GM18873 (cell line): ENCODE data around the gene PDCD7.
"Not testable (repeated sequence)": the region's sequence is repeated elsewhere in the genome, so short reads cannot be mapped to it uniquely, and the experiment has no call there.

Source experiments
- ATAC-seq: cut with Tn5 transposase; IDR thresholded peaks from one replicate; pipeline ENCODE4 v1.9.1; 2021; ENCODE audit warnings: mild to moderate bottlenecking, moderate library complexity, moderate number of reproducible peaks; ENCODE audit not compliant: unreplicated experiment, low FRiP score

The PDCD7 gene

DNA sequence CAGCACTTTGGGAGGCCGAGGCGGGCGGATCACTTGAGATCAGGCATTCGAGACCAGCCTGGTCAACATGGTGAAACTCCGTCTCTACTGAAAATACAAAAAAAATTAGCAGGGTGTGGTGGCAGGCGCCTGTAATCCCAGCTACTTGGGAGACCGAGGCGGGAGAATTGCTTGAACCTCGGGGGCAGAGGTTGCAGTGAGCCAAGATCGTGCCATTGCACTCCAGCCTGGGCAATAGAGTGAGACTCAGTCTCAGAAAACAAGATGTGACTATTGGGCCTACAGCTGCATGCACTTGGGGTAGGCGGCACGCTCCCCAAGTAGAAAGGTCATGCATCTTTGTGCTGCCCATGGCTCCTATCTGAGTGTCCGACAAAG, 39.8 kb downstream of the PDCD7 start:
- not testable (repeated sequence) for ATAC-seq

DNA sequence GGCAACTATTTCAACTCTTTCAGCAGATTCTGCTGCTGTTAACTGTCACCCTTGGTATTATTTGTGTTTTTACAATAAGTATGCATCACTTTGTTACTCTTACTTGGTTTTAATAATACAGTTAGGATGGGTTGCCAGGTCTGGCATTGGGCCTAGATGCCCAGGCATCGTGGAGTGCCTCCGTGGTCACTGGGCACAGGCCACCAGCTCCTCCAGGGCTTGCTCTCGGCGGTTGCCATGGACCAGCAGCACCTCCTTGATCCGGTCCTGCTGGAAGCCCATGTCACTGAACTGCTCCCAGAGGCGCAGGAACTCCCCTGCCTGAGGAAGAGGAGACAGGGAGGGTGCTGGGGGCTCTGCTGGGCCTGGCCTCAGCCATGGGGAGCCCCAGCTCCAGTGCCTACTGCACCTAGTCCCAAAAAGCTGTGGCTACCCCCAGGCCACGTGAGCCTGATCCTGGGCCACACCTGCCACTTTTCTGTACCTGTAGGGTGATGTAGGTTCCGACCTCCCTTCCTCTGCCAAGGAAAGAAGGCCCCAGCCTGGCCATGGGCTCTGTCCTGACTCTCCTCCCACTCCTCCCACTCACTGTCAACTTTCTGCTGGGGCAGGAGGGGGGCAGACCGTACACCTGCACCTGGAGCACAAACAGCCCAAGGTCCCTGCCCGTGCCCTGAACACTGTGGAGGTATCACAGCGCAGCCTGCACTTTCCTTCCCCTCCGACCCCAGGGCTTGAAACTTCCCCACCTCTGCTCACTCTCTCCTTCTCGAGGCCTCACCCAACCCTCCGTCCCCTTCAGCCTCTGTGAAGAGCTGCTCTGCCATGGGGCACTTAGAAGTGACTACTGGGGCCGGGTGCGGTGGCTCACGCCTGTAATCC, 40.5 kb downstream of the PDCD7 start:
- no peak for ATAC-seq

DNA sequence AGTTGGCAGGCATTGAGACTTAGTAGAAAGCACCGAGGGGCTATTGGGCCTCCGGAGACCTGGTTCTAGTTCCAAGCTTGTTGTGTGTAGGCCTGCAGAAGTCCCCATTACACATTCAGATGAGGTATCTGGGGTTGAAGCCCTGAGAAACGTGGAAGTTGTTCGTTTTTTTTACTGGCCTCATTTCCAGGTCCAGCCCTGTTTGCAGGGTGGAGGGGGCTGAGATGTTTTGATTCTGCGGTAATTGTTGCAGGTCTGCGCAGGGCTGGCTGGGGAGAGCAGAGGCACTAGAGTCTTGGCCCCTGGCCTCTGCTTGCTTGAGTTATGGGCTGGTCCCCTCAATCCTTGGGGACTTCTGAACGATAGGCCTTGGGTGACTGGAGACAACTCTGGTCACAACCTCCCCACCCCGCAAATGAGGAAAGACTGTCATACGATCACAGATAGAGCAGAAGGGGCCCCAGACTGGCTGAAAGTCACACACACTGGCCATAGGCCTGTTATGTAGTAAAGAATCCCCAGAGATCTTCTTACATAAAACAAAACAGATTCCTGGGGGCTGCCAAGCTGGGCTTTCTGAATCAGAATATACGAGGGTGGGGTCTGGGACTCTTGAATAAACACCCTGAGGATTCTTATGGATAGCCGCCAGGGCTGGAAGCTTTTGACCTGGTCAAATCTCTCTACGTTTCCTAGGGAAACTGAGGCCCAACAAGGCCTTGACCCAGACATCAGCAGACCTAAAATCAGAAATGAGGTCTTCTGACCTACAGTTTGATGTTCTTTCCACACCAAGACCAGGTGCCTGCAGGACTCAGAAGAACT, 41.5 kb downstream of the PDCD7 start:
- no peak for ATAC-seq

DNA sequence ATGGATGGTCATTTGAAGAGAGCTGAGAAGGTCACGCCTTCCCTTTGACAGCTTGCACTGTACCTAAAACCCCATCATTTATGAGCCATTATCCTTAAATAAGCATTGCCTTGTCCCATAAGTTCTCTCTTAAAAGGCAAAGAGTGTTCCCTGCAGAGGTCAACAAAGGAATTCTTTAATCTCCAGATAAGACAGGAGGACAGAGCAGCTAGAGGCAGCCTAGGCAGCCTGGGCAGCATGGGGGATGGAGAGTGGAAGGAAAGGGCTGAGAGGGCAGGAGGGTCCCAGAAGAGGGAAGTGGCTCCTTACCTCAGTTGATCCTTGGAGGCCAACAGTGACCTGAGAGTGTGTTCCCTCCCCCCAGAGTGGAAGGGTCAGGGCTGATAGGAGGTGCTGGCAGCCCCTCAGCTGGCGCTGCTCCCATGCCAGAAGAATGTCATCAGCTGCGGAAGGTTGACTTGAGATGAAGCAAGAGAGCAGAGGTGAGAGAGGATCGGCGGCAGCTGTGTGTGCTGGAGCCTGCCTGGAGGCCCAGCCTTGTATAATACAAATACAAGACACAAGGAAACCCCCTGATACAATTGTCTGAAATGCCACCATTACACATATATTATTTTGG, 44.3 kb downstream of the PDCD7 start:
- no peak for ATAC-seq

DNA sequence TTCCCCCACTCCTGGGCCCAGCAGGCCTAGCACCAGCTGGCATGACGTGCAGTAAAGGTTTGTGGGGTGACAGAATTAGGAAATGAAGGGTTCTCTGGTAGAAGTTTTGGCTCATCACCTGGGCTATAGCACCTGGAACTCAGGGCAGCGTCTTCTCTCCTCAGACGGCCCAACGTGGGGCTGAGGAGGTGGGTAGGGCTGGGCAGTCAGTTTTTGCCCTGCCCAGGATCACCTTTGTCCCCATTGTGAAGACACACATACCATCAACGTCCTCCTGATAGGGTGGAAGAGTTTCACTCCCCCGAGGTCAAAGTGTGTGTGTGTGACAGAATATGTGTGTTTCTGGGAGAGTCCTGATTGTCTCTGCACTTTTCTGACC, 45.0 kb downstream of the PDCD7 start:
- ATAC-seq: no peak

DNA sequence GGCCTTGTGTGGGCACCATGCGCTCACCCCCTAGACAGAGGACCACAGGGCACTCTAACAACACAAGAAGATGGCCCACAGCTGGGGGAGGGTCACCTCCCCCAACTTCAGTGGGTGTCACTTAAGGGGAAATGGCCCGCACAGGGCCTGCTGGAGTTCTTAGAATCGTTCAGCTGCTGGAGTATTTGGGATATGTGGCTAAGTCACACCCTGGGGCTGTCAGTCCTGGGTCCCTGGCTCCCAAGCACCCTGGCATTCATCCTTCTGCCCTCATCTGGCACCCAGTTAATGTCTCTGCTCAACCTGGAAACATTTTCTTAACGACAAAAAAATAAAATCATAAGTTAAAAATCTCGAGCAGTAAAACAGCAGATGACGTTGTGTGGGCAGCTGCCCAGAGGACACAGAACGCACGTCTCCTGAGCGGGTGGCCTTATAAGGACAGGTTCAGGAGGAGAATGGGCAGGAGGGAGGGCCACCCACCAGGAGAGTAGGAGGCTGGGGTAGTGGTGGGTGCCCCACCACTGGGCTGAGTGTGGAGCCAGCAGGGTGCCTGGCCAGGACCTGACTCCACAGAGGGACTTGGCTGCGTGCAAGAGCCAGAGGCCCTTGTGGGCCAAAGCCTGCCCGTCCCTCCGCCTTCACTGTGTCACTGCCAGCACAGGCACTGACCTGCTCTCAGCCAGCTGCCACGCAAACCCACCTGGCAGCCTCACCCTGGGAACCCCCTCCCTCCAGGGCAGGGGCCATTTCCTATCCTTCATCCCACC, 45.5 kb downstream of the PDCD7 start:
- ATAC-seq: no peak

DNA sequence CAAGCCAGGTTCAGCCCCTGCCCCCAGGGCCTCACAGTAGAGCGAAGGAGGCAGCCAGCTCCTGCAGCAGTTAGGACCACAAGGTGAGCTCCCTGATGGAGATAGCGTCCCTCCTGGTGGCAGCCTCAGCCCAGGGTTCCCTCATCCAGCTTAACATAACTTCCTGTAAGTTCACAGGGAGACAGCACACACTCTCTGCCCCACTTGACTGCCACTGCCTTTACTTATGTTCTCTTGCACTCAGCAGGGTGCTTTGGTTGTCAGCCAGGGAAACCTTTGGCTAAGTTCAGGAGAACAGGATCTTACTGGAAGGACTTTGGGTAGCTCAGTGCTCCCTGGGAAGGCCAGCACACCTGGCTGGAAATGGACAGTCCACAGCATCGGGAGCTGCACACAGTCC, 46.2 kb downstream of the PDCD7 start:
- ATAC-seq: no peak

DNA sequence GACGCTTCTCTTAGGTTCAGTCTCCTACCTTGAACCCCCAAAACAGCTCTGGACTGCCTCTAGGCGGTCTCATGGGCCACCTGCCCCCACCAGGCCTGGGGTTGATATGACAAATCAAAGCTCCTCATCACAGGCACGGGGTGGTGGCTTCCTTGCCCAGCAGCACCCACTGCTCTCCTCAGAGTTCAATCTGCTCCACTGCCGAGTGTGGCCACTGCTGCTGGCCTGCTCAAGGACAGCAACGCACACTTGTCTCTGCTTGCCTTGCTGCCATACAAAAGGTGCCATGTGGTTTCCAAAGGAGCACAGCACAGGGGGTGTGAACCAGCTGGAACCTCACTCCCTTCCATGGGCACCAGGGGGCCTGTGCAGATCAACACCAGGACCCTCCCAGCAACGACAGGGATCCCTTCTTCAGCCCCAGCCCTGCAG, 46.9 kb downstream of the PDCD7 start:
- no peak for ATAC-seq

DNA sequence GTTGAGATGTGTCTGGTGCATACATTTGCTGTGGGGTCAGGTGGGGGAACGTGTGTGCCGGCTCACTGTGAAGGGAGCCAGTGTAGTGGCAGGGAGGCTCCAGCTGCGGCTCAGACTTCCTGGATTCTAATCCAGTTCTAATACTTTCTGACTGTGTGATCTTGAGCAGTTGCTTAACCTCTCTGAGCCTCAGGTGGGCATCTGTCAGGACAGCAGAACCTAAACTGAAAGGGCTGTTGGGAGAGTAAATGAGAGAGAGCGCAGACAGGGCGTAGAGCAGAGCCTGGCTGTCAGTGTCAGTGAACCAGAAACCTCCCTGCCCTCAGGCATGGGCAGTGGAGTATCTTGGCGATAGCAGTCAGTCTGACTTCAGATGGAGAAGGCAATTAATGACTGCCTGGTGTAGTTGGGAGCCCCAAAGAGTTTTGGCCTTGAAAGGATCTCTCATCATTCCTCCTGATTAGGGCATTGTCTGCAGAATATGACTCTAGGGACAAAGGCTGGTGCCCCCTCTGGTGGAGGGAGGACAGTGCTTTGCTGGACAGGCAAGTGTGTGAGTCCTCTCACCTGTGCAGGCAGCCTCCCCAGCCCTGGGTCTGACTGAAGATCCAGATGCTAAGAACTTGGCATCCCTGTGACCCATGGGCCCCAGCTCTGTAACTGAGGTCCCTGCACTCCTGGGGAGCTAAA, 47.5 kb downstream of the PDCD7 start:
- no peak for ATAC-seq

DNA sequence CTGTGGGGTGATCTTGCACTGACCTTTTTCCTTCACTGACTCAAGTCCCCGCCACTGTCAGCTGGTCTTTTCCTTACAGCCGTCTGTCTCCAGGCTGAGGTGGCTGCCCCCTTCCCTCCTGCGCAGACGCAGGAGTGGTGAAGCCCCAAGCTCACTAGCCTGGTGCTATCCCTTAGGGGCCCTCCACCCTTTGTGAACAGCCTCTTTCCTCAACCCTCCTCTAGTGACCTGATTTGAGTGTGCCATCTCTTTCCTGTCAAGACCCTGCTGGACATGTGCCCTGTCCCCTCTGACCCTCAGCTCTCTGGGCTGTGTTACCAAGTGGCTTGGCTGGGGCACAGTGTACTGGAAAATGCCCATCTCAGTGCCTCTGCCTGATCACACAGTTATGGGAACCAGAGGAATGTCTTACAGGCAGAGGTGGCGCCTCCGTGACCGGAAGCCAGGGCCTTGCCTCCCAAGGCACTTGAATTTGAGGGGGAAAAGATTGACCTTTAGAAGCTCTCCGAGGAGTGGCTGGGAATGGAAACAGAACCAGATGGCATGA, 48.3 kb downstream of the PDCD7 start:
- ATAC-seq: no peak

DNA sequence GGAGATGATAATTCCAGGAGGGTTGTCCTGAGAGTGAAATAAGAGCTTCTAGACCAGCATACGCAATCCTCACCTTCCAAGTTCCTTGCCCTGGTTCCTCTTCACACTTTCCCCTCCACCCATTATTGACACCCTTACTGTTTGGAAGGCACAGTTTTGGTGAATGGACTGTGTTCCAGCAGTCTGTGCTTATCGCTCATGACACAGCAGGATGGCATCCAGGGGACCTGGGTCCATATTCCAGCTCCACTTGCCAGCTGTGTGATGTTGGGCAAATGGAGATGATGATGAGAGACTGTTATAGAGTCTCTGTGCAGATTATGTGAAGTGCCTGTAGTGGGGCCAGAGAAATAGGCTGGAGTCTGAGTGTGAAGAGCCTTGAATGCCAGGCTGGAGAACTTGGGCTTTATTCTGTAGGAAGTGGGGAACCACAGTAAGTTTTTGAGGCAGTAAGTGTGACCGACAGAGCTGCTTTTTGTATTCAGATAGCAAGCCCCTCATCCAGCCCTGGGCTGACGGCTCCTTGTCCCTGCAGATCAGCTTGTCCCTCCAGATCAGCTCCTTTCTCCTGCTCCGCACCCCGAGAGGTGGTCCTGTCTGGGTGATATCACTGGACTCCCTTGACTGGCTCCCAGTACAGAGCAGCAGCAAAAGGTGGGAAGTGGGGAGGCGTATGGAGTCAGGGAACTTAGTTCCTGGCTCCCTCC, 49.0 kb downstream of the PDCD7 start:
- ATAC-seq: no peak

DNA sequence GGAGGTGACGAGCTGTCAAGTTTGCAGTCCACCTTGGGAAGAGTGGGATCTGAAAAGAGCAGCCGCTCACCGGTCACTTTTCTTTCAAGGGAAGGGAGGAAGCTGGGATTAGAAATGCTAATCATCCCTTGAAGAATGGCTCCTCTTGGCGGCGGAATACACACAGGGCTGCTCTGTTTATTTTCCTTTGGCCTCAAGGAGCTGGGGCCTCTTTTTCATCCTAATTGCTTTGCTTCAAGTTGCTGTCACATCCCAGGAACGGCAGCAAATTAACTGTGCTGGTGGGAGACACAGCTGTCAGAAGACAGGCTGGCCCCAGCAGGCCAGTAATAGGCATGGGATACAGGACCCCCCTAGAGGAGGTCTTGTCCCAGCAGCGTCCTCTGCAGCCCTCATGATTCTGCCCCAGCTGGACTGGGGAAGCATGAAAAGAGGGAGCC, 50.3 kb downstream of the PDCD7 start:
- ATAC-seq: no peak

DNA sequence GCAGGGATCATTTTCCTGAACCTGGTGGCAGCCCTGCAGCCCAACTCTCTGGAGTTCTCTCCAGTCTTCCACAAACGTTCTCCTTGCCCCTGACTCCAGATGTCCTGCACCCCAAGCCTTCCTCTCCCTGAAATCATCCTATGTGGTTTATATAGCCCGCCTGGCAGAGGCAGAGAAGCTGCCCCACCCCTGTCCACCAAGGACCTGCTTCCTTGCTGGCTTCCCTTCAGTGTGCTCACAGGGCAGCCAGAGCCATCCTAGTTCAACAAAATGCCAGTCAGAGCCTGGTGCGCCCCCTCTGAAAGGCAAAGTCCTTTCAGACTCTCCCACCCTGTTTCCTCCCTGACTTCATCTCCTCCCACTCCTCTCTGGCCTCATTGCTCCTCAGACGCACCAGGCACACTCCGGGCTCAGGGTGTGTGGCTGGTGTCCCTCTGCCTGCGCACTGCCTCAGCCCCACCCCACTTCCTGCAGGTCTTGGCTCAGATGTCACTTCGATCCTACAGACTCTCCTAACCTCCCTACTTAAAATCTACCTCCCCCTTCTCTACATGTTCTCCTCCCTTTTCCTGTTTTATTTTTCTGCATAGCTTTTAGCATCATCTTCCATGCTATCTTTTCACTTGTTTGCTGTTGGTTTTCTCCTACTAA, 51.2 kb downstream of the PDCD7 start:
- ATAC-seq: no peak

DNA sequence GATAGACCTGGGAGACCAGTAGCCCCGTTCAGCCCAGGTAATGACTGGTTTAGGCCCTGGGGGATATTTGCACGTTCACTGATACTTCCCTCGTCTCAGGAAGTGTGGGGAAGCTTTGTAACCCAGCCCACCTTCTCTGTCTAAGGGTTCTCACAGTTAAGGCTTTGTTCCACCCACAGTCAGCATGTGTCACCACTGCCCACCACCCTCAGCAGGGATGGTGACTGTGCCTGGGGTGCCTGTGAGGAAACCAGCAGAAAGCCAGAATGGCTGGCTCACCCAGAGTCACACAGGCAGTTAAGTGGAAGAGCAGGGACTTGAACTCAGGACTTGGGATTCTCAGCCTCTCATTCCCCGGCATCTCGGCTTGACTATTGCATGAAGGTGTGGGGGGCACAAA, 51.9 kb downstream of the PDCD7 start:
- no peak for ATAC-seq

DNA sequence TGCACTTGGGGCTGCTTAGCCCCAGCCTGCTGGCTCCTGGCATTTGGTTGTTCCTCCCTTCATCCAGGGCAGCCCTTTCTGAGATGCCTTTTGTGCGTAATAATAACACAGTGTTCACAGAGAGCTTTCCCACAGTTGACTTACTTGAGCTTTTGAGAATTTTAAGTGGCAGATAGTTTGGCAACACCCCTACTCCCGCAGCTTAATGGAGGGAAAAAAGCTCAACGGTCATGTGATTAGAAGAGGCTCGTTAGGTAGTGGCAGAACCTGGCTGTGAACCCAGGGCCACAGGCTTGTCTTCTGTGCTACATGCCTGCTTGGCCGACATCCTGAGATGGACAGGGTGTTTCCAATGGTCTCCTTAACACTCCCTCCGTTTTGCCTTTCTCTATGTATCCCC, 52.3 kb downstream of the PDCD7 start:
- ATAC-seq: no peak

DNA sequence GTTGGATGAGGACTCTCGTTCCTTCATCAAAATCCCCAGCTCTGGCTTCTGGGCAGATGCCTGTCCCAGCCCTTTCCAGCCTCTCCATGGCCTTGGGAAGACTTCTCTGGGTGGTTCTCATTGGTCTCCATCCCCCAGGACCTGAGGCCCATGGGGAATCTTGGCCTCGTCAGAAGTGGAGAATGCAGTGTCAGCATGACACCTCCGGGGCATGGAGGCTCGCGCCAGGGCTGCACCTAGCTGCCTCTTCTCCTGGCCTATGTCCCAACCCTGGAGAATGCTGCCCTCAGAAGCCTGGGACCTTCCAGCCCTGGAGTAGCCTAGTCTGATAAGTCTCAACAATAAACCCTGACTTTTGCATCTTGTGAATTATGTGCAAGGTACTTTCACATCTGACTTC, 54.0 kb downstream of the PDCD7 start:
- no peak for ATAC-seq

DNA sequence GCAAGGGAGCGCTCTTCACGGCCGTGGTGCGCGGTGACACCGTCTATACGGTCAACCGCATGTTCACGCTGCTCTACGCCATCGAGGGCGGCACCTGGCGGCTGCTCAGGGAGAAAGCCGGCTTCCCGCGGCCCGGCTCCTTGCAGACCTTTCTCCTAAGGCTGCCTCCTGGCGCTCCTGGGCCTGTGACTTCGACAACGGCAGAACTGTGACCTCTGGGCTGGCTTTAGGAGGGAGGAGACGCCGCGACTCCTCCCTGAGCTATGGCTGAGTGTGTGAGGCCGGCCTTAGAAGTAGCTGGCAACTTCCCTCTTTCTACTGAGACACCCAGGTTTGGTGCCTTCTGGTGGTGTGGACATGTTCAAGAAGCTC, 55.6 kb downstream of the PDCD7 start:
- no peak for ATAC-seq

DNA sequence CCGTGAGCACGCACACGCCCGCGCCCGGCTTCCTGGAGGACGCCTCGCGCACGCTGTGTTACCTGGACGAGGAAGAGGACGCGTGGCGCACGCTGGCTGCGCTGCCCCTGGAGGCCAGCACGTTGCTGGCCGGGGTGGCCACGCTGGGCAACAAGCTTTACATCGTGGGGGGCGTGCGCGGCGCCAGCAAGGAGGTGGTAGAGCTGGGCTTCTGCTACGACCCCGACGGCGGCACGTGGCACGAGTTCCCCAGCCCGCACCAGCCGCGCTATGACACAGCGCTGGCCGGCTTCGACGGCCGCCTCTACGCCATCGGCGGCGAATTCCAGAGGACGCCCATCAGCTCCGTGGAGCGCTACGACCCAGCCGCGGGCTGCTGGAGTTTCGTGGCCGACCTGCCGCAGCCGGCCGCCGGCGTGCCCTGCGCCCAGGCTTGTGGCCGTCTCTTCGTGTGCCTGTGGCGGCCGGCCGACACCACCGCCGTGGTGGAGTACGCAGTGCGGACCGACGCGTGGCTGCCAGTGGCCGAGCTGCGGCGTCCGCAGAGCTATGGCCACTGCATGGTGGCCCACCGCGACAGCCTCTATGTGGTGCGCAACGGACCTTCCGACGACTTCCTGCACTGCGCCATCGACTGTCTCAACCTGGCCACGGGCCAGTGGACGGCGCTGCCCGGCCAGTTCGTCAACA, 56.2 kb downstream of the PDCD7 start:
- ATAC-seq: no peak
